Islet of Langerhans (tissue), 1 donor: ENCODE results near the gene MDFI.
"Not testable (repeated sequence)": the region's sequence is repeated elsewhere in the genome, so short reads cannot be mapped to it uniquely, and the experiment has no call there.

Source experiments
- FAIRE-seq: peaks from one replicate; lab custom pipeline; 2011; peaks lifted over from hg19 to GRCh38; lab: Jason Lieb, UNC

The MDFI gene

GRCh38 chr6:41602864-41603608, 35.2 kb upstream of the MDFI start:
- FAIRE-seq = peak; percentile 66

- no peak for FAIRE-seq
Observed at GRCh38 chr6:41604006-41604405, 34.3 kb upstream of the MDFI start.

GRCh38 chr6:41605649-41606048, 32.6 kb upstream of the MDFI start:
- no peak for FAIRE-seq

- FAIRE-seq = no peak
Observed at GRCh38 chr6:41607036-41607435, 31.2 kb upstream of the MDFI start.

- no peak for FAIRE-seq
Observed at GRCh38 chr6:41607736-41608135, 30.5 kb upstream of the MDFI start.

- FAIRE-seq = no peak
Observed at GRCh38 chr6:41608443-41609151, 29.7 kb upstream of the MDFI start.

- FAIRE-seq = no peak
Observed at GRCh38 chr6:41614715-41615114, 23.6 kb upstream of the MDFI start.

GRCh38 chr6:41615311-41615710, 23.0 kb upstream of the MDFI start:
- FAIRE-seq = no peak

- FAIRE-seq = no peak
Observed at GRCh38 chr6:41618598-41618997, 19.7 kb upstream of the MDFI start.

GRCh38 chr6:41619193-41619592, 19.1 kb upstream of the MDFI start:
- not testable (repeated sequence) for FAIRE-seq

- no peak for FAIRE-seq
Observed at GRCh38 chr6:41621367-41621766, 16.9 kb upstream of the MDFI start.

GRCh38 chr6:41621802-41622201, 16.5 kb upstream of the MDFI start:
- FAIRE-seq = no peak

- FAIRE-seq = no peak
Observed at GRCh38 chr6:41622206-41622988, 15.9 kb upstream of the MDFI start.

GRCh38 chr6:41623330-41623729, 14.9 kb upstream of the MDFI start:
- no peak for FAIRE-seq

- no peak for FAIRE-seq
Observed at GRCh38 chr6:41624621-41625380, 13.5 kb upstream of the MDFI start.

- no peak for FAIRE-seq
Observed at GRCh38 chr6:41625442-41625841, 12.8 kb upstream of the MDFI start.

- FAIRE-seq = no peak
Observed at GRCh38 chr6:41626022-41626421, 12.2 kb upstream of the MDFI start.

GRCh38 chr6:41626917-41627316, 11.4 kb upstream of the MDFI start:
- no peak for FAIRE-seq

- FAIRE-seq = no peak
Observed at GRCh38 chr6:41629128-41629527, 9.1 kb upstream of the MDFI start.

GRCh38 chr6:41630069-41630468, 8.2 kb upstream of the MDFI start:
- no peak for FAIRE-seq

- no peak for FAIRE-seq
Observed at GRCh38 chr6:41630946-41631345, 7.3 kb upstream of the MDFI start.

- no peak for FAIRE-seq
Observed at GRCh38 chr6:41633056-41633634, 5.1 kb upstream of the MDFI start.
